ENCODE results near the gene NT5M.

- TF ChIP-seq CSDC2 (CRISPR knock-in tag; IDR thresholded peaks at IDR 0.05) = no peak
- TF ChIP-seq ZNF565 (CRISPR knock-in tag; conservative IDR thresholded peaks at IDR 0.05; ENCODE audit: low read depth) = no peak
- no peak for TF ChIP-seq ZNF70 (CRISPR knock-in tag; IDR thresholded peaks at IDR 0.05)
- TF ChIP-seq, protein P1, sequence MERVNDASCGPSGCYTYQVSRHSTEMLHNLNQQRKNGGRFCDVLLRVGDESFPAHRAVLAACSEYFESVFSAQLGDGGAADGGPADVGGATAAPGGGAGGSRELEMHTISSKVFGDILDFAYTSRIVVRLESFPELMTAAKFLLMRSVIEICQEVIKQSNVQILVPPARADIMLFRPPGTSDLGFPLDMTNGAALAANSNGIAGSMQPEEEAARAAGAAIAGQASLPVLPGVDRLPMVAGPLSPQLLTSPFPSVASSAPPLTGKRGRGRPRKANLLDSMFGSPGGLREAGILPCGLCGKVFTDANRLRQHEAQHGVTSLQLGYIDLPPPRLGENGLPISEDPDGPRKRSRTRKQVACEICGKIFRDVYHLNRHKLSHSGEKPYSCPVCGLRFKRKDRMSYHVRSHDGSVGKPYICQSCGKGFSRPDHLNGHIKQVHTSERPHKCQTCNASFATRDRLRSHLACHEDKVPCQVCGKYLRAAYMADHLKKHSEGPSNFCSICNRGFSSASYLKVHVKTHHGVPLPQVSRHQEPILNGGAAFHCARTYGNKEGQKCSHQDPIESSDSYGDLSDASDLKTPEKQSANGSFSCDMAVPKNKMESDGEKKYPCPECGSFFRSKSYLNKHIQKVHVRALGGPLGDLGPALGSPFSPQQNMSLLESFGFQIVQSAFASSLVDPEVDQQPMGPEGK (CRISPR knock-in tag; IDR thresholded peaks at IDR 0.05; ENCODE audit: borderline replicate concordance) = no peak
- TF ChIP-seq, protein P2, sequence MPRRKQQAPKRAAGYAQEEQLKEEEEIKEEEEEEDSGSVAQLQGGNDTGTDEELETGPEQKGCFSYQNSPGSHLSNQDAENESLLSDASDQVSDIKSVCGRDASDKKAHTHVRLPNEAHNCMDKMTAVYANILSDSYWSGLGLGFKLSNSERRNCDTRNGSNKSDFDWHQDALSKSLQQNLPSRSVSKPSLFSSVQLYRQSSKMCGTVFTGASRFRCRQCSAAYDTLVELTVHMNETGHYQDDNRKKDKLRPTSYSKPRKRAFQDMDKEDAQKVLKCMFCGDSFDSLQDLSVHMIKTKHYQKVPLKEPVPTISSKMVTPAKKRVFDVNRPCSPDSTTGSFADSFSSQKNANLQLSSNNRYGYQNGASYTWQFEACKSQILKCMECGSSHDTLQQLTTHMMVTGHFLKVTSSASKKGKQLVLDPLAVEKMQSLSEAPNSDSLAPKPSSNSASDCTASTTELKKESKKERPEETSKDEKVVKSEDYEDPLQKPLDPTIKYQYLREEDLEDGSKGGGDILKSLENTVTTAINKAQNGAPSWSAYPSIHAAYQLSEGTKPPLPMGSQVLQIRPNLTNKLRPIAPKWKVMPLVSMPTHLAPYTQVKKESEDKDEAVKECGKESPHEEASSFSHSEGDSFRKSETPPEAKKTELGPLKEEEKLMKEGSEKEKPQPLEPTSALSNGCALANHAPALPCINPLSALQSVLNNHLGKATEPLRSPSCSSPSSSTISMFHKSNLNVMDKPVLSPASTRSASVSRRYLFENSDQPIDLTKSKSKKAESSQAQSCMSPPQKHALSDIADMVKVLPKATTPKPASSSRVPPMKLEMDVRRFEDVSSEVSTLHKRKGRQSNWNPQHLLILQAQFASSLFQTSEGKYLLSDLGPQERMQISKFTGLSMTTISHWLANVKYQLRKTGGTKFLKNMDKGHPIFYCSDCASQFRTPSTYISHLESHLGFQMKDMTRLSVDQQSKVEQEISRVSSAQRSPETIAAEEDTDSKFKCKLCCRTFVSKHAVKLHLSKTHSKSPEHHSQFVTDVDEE (CRISPR knock-in tag; IDR thresholded peaks at IDR 0.05) = no peak
- no peak for TF ChIP-seq TCF4 (CRISPR knock-in tag; IDR thresholded peaks at IDR 0.05; ENCODE audit: borderline replicate concordance)
- TF ChIP-seq, protein P3, sequence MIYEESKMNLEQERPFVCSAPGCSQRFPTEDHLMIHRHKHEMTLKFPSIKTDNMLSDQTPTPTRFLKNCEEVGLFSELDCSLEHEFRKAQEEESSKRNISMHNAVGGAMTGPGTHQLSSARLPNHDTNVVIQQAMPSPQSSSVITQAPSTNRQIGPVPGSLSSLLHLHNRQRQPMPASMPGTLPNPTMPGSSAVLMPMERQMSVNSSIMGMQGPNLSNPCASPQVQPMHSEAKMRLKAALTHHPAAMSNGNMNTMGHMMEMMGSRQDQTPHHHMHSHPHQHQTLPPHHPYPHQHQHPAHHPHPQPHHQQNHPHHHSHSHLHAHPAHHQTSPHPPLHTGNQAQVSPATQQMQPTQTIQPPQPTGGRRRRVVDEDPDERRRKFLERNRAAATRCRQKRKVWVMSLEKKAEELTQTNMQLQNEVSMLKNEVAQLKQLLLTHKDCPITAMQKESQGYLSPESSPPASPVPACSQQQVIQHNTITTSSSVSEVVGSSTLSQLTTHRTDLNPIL (CRISPR knock-in tag; IDR thresholded peaks at IDR 0.05; ENCODE audit: low read depth) = no peak
- TF ChIP-seq ZFP30 (CRISPR knock-in tag; IDR thresholded peaks at IDR 0.05) = no peak
- TF ChIP-seq, protein P4, sequence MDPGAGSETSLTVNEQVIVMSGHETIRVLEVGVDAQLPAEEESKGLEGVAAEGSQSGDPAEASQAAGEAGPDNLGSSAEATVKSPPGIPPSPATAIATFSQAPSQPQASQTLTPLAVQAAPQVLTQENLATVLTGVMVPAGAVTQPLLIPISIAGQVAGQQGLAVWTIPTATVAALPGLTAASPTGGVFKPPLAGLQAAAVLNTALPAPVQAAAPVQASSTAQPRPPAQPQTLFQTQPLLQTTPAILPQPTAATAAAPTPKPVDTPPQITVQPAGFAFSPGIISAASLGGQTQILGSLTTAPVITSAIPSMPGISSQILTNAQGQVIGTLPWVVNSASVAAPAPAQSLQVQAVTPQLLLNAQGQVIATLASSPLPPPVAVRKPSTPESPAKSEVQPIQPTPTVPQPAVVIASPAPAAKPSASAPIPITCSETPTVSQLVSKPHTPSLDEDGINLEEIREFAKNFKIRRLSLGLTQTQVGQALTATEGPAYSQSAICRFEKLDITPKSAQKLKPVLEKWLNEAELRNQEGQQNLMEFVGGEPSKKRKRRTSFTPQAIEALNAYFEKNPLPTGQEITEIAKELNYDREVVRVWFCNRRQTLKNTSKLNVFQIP (CRISPR knock-in tag; IDR thresholded peaks at IDR 0.05; ENCODE audit: borderline replicate concordance, low read depth) = no peak
- no peak for TF ChIP-seq ZFP3 (CRISPR knock-in tag; IDR thresholded peaks at IDR 0.05)
- no peak for TF ChIP-seq ISL1 (CRISPR knock-in tag; IDR thresholded peaks at IDR 0.05)
Observed at GRCh38 chr17:17354560-17355349, 51.6 kb downstream of the NT5M start.

All from SK-N-SH treated with all-trans-retinoic acid at 6 μM for 48 hours (cell line).